Activated naive CD8-positive, alpha-beta T cell treated with anti-CD3 and anti-CD28 coated beads, Interleukin-2, amount 50 U/mL, for 24 hours (primary cell): ENCODE measurements around the gene GATA2.

ENCODE experiments used
- ATAC-seq: fragments of 150-1000 bp; cut with Tn5 transposase; one replicate; pipeline ENCODE4 v1.10.0; 2021
- DNase-seq: peaks from one replicate; pipeline ENCODE4 v3.0.0; 2021
- H3K27ac Mint-ChIP-seq: one replicate; pipeline ENCODE4 v1.8.0; 2021; ENCODE audit warnings: mild to moderate bottlenecking, mixed read lengths
- H3K27me3 Mint-ChIP-seq: one replicate; pipeline ENCODE4 v1.8.0; 2021; ENCODE audit warnings: mixed read lengths
- H3K36me3 Mint-ChIP-seq: one replicate; pipeline ENCODE4 v1.8.0; 2021; ENCODE audit warnings: low read depth, mixed read lengths
- H3K4me1 Mint-ChIP-seq: one replicate; pipeline ENCODE4 v1.8.0; 2021; ENCODE audit warnings: mixed read lengths
- H3K4me3 Mint-ChIP-seq: one replicate; pipeline ENCODE4 v1.8.0; 2021; ENCODE audit warnings: mild to moderate bottlenecking, moderate library complexity, mixed read lengths
- H3K9me3 Mint-ChIP-seq: one replicate; pipeline ENCODE4 v1.8.0; 2021; ENCODE audit warnings: mixed read lengths

Gene GATA2

DNA sequence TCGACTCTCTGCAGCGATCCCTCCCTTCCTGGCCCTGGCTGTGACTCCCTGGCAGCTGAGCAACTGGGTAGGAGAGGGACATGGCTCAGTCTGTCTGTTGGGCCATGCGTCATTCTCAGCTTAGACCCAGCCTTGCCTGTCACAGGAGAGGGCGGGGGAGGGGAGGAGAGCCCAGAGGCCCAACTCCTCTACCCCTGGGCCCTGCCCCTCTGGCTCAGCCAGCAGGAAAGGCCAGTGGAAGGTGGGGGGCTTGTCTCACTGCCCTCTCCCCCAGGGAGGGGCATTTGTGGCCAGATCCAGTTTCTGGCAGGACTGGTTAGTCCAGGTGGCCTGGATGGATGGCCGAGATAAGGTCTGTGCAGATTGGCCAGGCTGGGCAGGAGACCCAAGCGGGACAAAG is 57.9 kb downstream of the GATA2 start:
- DNase-seq (no peak), ATAC-seq (no peak)
- Mint-ChIP-seq H3K27ac (no peak overlapping the region), H3K36me3 (no peaks in the 10 kb centered on the region), H3K9me3 (no peaks in the 10 kb centered on the region), H3K4me3 (no peak overlapping the region), H3K27me3 (peaks cover 39% of the 10 kb centered on the region), H3K4me1 (peaks cover 10% of the 10 kb centered on the region)

DNA sequence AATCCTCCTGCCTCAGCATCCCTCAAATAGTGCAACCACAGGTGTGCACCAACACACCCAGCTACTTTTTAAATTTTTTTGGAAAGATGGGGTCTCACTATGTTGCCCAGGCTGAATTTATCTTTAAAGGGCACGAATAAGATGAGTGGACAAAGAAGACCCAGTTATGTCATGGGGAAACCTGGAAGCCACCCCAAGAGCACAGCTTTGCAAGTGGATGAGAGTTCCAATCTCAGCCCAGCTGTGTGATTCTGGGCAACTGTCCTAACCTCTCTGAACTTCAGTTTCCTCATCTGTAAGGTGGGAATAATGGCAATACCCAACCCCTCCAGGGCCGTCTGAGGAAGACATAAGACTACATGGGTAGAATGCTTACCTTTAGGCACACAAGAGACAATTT is 58.5 kb downstream of the GATA2 start:
- Mint-ChIP-seq H3K27me3 (peaks cover 40% of the 10 kb centered on the region), H3K4me1 (peaks cover 10% of the 10 kb centered on the region), H3K36me3 (no peaks in the 10 kb centered on the region), H3K9me3 (no peaks in the 10 kb centered on the region), H3K4me3 (no peak overlapping the region), H3K27ac (no peak overlapping the region)
- ATAC-seq (no peak), DNase-seq (no peak)

GRCh38 chr3:128433837-128434165 is 59.2 kb downstream of the GATA2 start:
- no peak for DNase-seq
- H3K27me3 Mint-ChIP-seq = peaks cover 36% of the 10 kb centered on the region
- no peak overlapping the region for H3K27ac Mint-ChIP-seq
- H3K36me3 Mint-ChIP-seq = no peaks in the 10 kb centered on the region
- ATAC-seq = no peak
- no peak overlapping the region for H3K4me3 Mint-ChIP-seq
- peaks cover 10% of the 10 kb centered on the region for H3K4me1 Mint-ChIP-seq
- no peaks in the 10 kb centered on the region for H3K9me3 Mint-ChIP-seq

DNA sequence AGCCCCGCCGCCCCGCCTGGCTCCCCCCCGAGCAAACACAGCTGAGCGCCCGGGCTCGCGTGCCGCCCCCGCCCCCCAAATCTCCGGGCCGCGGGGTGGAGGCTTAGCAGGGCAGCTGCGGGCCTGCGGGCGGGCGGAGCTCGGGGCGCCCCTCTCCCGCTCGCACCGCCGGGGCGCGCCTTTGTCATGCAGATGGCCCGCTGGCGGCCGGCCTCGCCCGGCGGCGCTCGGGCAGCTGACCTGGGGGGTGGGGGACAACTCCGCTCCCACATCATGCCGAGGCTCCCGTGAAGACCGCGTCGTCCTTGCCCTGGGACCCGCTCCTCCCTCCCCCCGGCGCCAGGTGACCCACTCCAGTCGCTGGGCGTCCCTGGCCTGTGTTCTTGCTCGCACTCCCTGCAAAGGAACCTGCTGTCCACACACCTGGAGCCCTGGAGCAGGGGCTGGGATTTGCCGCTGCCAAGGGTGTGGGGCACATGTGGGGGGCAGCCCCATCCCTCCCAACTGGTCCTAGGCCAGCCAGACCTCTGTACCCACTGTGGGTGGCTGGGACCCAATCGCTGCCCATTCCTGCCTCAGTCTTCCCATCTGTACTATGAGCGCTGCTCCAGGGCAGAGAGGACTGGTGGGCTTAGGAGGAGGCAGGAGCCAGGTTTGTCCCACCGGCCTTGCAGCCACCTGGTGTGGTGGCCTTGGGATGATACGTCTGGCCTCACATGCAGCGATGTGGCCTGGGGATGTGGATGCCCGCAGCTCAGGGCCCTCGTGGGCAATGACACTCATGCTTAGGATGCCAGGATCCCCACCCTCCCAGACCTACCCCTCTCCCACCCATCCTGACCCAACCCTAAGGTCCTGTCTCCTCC is 59.8 kb downstream of the GATA2 start:
- ATAC-seq = no peak
- Mint-ChIP-seq H3K27me3 (peaks cover 38% of the 10 kb centered on the region), H3K4me1 (peaks cover 10% of the 10 kb centered on the region), H3K4me3 (no peak overlapping the region), H3K9me3 (no peaks in the 10 kb centered on the region), H3K36me3 (no peaks in the 10 kb centered on the region), H3K27ac (no peak overlapping the region)
- no peak for DNase-seq

DNA sequence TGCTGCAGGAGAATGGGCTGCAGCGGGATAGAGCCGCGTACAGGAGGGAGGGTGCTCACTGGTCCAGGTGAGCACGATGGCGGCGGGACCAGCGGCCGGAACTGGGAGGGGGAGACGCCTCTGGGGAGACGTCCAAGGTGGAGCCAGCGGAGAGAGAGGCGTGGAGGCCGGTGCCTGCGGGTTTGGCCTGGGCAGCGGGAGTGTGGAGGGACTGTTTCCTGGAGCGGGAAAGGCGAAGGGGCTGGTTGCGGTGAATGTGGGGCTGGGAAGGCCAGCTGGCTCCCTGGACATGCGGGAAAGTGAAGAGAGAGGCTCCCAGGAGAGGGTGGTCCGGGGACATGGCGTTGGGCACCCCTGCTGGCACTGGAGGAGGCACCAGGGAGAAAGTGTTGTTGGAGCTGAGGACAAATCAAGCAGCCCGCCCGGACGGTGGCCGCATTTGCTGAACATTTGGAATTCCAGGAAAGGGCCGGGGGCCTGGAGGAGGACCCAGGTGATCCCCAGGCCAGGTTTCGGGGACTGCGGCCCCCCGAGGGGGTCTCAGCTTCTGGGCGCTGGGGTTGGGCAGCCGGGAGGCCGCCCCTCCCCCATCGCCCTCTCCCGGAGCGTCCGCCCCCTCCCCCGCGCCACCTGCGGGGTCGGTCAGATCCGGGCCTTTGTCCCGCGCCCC is 60.6 kb downstream of the GATA2 start:
- Mint-ChIP-seq H3K9me3 (no peaks in the 10 kb centered on the region), H3K27ac (no peak overlapping the region), H3K27me3 (peaks cover 43% of the 10 kb centered on the region)

GRCh38 chr3:128431803-128432300 is 61.1 kb downstream of the GATA2 start:
- Mint-ChIP-seq H3K27ac (no peak overlapping the region), H3K4me3 (no peak overlapping the region), H3K9me3 (no peaks in the 10 kb centered on the region), H3K4me1 (peaks cover 10% of the 10 kb centered on the region), H3K27me3 (peaks cover 46% of the 10 kb centered on the region), H3K36me3 (no peaks in the 10 kb centered on the region)
- DNase-seq = no peak
- no peak for ATAC-seq

More for the DNA sequence above, 60.6 kb downstream of the GATA2 start:
- Mint-ChIP-seq H3K36me3 (no peaks in the 10 kb centered on the region), H3K4me3 (no peak overlapping the region), H3K4me1 (peaks cover 10% of the 10 kb centered on the region)
- ATAC-seq (no peak), DNase-seq (no peak)

DNA sequence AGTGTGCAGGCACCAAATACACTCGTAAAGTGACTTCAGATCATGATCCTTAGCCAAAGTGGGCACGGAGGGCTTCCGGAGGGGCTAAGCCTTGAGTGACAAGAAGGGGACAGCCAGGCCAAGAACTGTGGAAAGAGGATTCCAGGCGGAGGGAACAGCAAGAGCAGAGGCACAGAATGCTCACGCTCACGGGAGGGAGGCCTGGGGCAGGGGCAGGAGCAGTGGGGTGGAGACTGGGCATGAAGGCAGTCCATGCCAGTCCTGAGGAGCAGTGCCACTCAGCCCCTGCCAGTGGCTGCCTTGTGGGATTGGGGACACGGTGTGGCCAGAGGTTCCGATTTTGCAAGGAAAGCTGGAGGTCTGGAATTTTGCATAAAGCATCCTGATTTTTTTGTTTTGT is 62.3 kb downstream of the GATA2 start:
- Mint-ChIP-seq H3K27ac (no peak overlapping the region), H3K36me3 (no peaks in the 10 kb centered on the region), H3K27me3 (peaks cover 44% of the 10 kb centered on the region), H3K4me1 (peaks cover 10% of the 10 kb centered on the region), H3K9me3 (no peaks in the 10 kb centered on the region), H3K4me3 (no peak overlapping the region)
- ATAC-seq (no peak), DNase-seq (no peak)

- no peaks in the 10 kb centered on the region for H3K36me3 Mint-ChIP-seq
Measured at GRCh38 chr3:128430301-128430700, 62.7 kb downstream of the GATA2 start.

GRCh38 chr3:128429751-128430150 is 63.2 kb downstream of the GATA2 start:
- peaks cover 44% of the 10 kb centered on the region for H3K27me3 Mint-ChIP-seq
- H3K4me3 Mint-ChIP-seq = no peak overlapping the region
- no peaks in the 10 kb centered on the region for H3K9me3 Mint-ChIP-seq
- peaks cover 10% of the 10 kb centered on the region for H3K4me1 Mint-ChIP-seq
- H3K36me3 Mint-ChIP-seq = no peaks in the 10 kb centered on the region
- no peak overlapping the region for H3K27ac Mint-ChIP-seq
- ATAC-seq (no peak), DNase-seq (no peak)

More at GRCh38 chr3:128430301-128430700, 62.7 kb downstream of the GATA2 start:
- ATAC-seq = no peak
- peaks cover 10% of the 10 kb centered on the region for H3K4me1 Mint-ChIP-seq
- no peak overlapping the region for H3K27ac Mint-ChIP-seq
- DNase-seq = no peak
- peaks cover 44% of the 10 kb centered on the region for H3K27me3 Mint-ChIP-seq
- no peaks in the 10 kb centered on the region for H3K9me3 Mint-ChIP-seq
- H3K4me3 Mint-ChIP-seq = no peak overlapping the region
